ENCODE measurements around the gene KRT84.

Gene KRT84

GRCh38 chr12:52327830-52328500 is 57.5 kb downstream of the KRT84 start:
- Histone ChIP-seq H3K4me2 (ENCODE audit: low read length, poor library complexity, severe bottlenecking) (no peak overlapping the region), H2BK12ac (ENCODE audit: low read length in 2 of 2) (no peak overlapping the region), H3K14ac (ENCODE audit: low read length in 2 of 2) (no peak overlapping the region), H3K27ac (ENCODE audit: low read length, poor library complexity, severe bottlenecking) (no peak overlapping the region), H2AFZ (ENCODE audit: low read depth, low read length) (no peak overlapping the region), H3K9ac (ENCODE audit: low read length) (no peak overlapping the region), H3K18ac (ENCODE audit: low read depth in 1 of 2, low read length in 2 of 2) (no peak overlapping the region), H4K8ac (ENCODE audit: low read length) (no peak overlapping the region), H2AK5ac (ENCODE audit: low read length, severe bottlenecking) (no peak overlapping the region), H2BK5ac (ENCODE audit: low read depth, low read length, poor library complexity, severe bottlenecking) (no peak overlapping the region), H4K91ac (ENCODE audit: low read length) (no peak overlapping the region), H3K36me3 (ENCODE audit: control insufficient read depth in 1 of 2, insufficient read depth in 2 of 2, low read depth in 1 of 2, low read length in 2 of 2) (no peaks in the 10 kb centered on the region), H2BK15ac (ENCODE audit: low read depth, poor library complexity, severe bottlenecking) (no peak overlapping the region), H3K4me3 (ENCODE audit: insufficient read depth in 1 of 2, low read depth in 1 of 2, low read length in 2 of 2) (no peak overlapping the region), H3K4me1 (ENCODE audit: control insufficient read depth, insufficient read depth, low read depth, low read length) (no peaks in the 10 kb centered on the region), H3K79me1 (replicated peaks; ENCODE audit: low read length, poor library complexity, severe bottlenecking) (no peaks in the 10 kb centered on the region), H3K4ac (ENCODE audit: low read depth in 1 of 2, low read length in 2 of 2) (no peak overlapping the region), H2BK120ac (ENCODE audit: low read depth, low read length) (no peak overlapping the region), H3K23ac (ENCODE audit: low read length in 2 of 2) (no peak overlapping the region), H3K9me3 (ENCODE audit: control insufficient read depth, low read length) (no peaks in the 10 kb centered on the region), H3K27me3 (ENCODE audit: control insufficient read depth in 1 of 2, insufficient read depth in 1 of 2, low read length in 2 of 2) (peaks cover 49 to 87% of the 10 kb centered on the region in 2 experiments)
- DNase-seq: no peak
- WGBS: 78% methylated on average over 9 of the region's 10 CpGs
